ENCODE results near the gene UTS2B. TPM values are rescaled to one million over a fixed set of nuclear protein-coding genes. Genes with fewer than 3 reads are reported as not detected.

The UTS2B gene
- total RNA-seq, 1 experiment from 2014 or later, result 0.26 TPM

DNA sequence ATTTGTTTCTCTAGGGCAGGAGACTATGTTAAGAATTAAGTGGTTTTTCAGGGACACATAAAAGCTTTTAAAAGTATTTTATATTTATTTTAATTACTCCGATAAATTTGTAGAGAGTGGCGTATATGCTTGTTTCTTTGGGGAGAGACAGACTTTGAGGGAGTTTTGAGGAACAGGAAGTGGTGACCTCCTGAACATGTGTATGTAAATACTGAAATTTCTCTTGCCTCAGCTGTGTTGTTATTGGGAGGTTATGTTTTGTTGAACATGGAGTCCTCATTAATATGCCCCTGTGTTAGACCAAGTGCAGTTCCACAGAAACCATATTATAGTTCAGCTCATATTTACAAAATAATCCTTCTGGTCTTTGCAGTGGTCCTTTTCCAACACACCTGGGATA lies 41.8 kb upstream of the UTS2B start:
- TF ChIP-seq REST (IDR thresholded peaks at IDR 0.05; ENCODE audit: insufficient read depth in 1 of 2, low read depth in 2 of 2, low read length in 1 of 2), result no peak
- TF ChIP-seq SIN3A (IDR thresholded peaks at IDR 0.05; ENCODE audit: borderline replicate concordance, insufficient read depth, low read depth, low read length), result no peak
- no peak for TF ChIP-seq TCF7L2 (IDR thresholded peaks at IDR 0.05; ENCODE audit: low read depth, low read length)
- TF ChIP-seq, protein P1, sequence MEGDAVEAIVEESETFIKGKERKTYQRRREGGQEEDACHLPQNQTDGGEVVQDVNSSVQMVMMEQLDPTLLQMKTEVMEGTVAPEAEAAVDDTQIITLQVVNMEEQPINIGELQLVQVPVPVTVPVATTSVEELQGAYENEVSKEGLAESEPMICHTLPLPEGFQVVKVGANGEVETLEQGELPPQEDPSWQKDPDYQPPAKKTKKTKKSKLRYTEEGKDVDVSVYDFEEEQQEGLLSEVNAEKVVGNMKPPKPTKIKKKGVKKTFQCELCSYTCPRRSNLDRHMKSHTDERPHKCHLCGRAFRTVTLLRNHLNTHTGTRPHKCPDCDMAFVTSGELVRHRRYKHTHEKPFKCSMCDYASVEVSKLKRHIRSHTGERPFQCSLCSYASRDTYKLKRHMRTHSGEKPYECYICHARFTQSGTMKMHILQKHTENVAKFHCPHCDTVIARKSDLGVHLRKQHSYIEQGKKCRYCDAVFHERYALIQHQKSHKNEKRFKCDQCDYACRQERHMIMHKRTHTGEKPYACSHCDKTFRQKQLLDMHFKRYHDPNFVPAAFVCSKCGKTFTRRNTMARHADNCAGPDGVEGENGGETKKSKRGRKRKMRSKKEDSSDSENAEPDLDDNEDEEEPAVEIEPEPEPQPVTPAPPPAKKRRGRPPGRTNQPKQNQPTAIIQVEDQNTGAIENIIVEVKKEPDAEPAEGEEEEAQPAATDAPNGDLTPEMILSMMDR (IDR thresholded peaks at IDR 0.05), result no peak
- TF ChIP-seq POLR2AphosphoS5 (IDR thresholded peaks at IDR 0.05; ENCODE audit: low read depth, low read length), result no peak

DNA sequence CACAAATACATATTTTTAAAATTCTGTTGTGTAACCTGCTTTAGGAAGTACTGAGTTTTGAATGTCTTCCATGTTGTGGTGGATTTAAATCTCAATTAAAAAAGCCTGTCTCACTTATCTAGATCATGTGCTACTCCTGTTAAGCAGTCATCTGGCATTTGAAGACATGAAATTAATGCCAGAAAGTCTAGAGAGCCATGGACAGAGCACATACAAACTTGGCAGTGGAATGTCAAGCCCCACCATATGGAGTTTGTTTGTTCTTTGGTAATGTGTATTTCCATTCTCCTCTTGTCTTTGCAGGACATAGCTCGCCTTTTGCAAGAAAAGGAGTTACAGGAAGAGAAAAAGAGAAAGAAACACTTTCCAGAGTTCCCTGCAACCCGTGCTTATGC lies 39.3 kb upstream of the UTS2B start:
- ATAC-seq (no peak), DNase-seq (ENCODE audit: low read depth, low spot score) (no peak)
- POLR2A ChIA-PET, result no interaction called here
- TF ChIP-seq, protein P1 (IDR thresholded peaks at IDR 0.05), result no peak
- TF ChIP-seq POLR2AphosphoS5 (IDR thresholded peaks at IDR 0.05; ENCODE audit: low read depth, low read length) (no peak), TCF7L2 (IDR thresholded peaks at IDR 0.05; ENCODE audit: low read depth, low read length) (no peak), REST (IDR thresholded peaks at IDR 0.05; ENCODE audit: insufficient read depth in 1 of 2, low read depth in 2 of 2, low read length in 1 of 2) (no peak), SIN3A (IDR thresholded peaks at IDR 0.05; ENCODE audit: borderline replicate concordance, insufficient read depth, low read depth, low read length) (no peak)
- CTCF ChIA-PET, result no interaction called here
- intact Hi-C loops (cut with micrococcal nuclease; ENCODE audit: unreplicated experiment) (no loop called here), in situ Hi-C loops (cut with HindIII; ENCODE audit: low pct_unique_long_range_greater_than_20kb, low sequenced_read_pairs) (no loop called here)
- BruUV-seq (replicated peaks), result no TSS peak
- Histone ChIP-seq H3K9me3 (ENCODE audit: control insufficient read depth, insufficient read depth, low read depth, low read length) (no peaks in the 10 kb centered on the region), H3K27ac (ENCODE audit: low read length) (no peak overlapping the region), H3K36me3 (ENCODE audit: control insufficient read depth, insufficient read depth, low read length) (peaks cover 23% of the 10 kb centered on the region), H3K27me3 (ENCODE audit: control insufficient read depth, insufficient read depth, low read length) (no peaks in the 10 kb centered on the region), H3K4me3 (ENCODE audit: low read depth in 2 of 2, low read length in 2 of 2) (no peak overlapping the region), H3K4me1 (ENCODE audit: control insufficient read depth, insufficient read depth, low read length) (no peaks in the 10 kb centered on the region; the same call in 1 of the 2 replicates)

More for the DNA sequence above, 41.8 kb upstream of the UTS2B start:
- Histone ChIP-seq H3K27ac (ENCODE audit: low read length) (no peak overlapping the region), H3K4me3 (ENCODE audit: low read depth in 2 of 2, low read length in 2 of 2) (no peak overlapping the region), H3K27me3 (ENCODE audit: control insufficient read depth, insufficient read depth, low read length) (no peaks in the 10 kb centered on the region), H3K9me3 (ENCODE audit: control insufficient read depth, insufficient read depth, low read depth, low read length) (no peaks in the 10 kb centered on the region), H3K4me1 (ENCODE audit: control insufficient read depth, insufficient read depth, low read length) (peaks cover 15% of the 10 kb centered on the region), H3K36me3 (ENCODE audit: control insufficient read depth, insufficient read depth, low read length) (peaks cover 10% of the 10 kb centered on the region)
- intact Hi-C loops (cut with micrococcal nuclease; ENCODE audit: unreplicated experiment), result no loop called here
- in situ Hi-C loops (cut with HindIII; ENCODE audit: low pct_unique_long_range_greater_than_20kb, low sequenced_read_pairs), result no loop called here
- ATAC-seq (no peak), DNase-seq (ENCODE audit: low read depth, low spot score) (no peak)
- ChIA-PET POLR2A (no interaction called here), CTCF (no interaction called here)
- BruUV-seq (replicated peaks), result TSS peak; percentile 4
